HCT116 (cell line): Measurements from ENCODE around the gene GSDMA. TPM values are rescaled to one million over a fixed set of nuclear protein-coding genes. Genes with fewer than 3 reads are reported as not detected.

Source experiments
- ATAC-seq: fragments of 200-7000 bp; cut with Tn5 transposase; 2 replicates; pipeline ENCODE4 v1.9.1; 2020; ENCODE audit warnings: mild to moderate bottlenecking, moderate library complexity
- BruUV-seq: library from RNA; stranded (reverse); fragments of 400-500 nt; replicated peaks from 2 replicates; lab custom pipeline; 2021; lab: Mats Ljungman, UMichigan
- CTCF ChIA-PET: fragments of 300-600 bp; sonication (Branson Sonifier 250); formaldehyde crosslinking; loops from one replicate; lab custom pipeline; 2021; ENCODE audit warnings: antibody characterized with exemption; lab: Charles Lee
- POLR2A ChIA-PET: fragments of 300-600, 350-600 bp; sonication (Branson Sonifier 250); formaldehyde crosslinking; loops from one replicate; lab custom pipeline; 2021; ENCODE audit warnings: antibody characterized with exemption; lab: Charles Lee
- RAD21 ChIA-PET, 2 experiments: fragments of 300-600 bp; sonication (Branson Sonifier 250); formaldehyde crosslinking; loops; one replicate each; lab custom pipeline; 2023; ENCODE audit warnings: low total read pairs in 2 of 2; ENCODE audit not compliant: uncharacterized antibody in 2 of 2, unreplicated experiment in 2 of 2, low non-redundant PET in 1 of 2; lab: Charles Lee
- DNase-seq: peaks from one replicate; pipeline ENCODE4 v3.0.0-alpha.2; 2010; ENCODE audit warnings: low read depth, low spot score
- H2AFZ ChIP-seq: fragments of 200-600 bp; shearing (Covaris generic), sonication (generic); 2 replicates; pipeline ENCODE4 v1.6.1; 2017; ENCODE audit warnings: low read depth, mixed run types, mixed read lengths, antibody characterized with exemption, low read length; ENCODE audit not compliant: poor library complexity, severe bottlenecking
- H3K27ac ChIP-seq: 2 replicates; pipeline ENCODE4 v1.5.1; 2012; ENCODE audit warnings: low read depth, low read length
- H3K27me3 ChIP-seq: fragments of 200-600 bp; sonication (generic); 2 replicates; pipeline ENCODE4 v1.6.1; 2016; ENCODE audit warnings: mixed run types, low read length, mixed read lengths; ENCODE audit not compliant: insufficient read depth
- H3K36me3 ChIP-seq, 2 experiments: fragments of 200-500 bp in 1 of 2; fragments of 200-600 bp in 1 of 2; sonication (Bioruptor generic) in 1 of 2; sonication (generic) in 1 of 2; 2 replicates each; pipeline versions ENCODE4 v1.5.1 to v1.6.1; 2014 to 2016; ENCODE audit warnings: low read length in 2 of 2, inconsistent platforms in 1 of 2, mixed read lengths in 1 of 2, mixed run types in 1 of 2; ENCODE audit not compliant: insufficient read depth in 2 of 2, control insufficient read depth in 1 of 2
- H3K4me1 ChIP-seq, 2 experiments: fragments of 200-600 bp in 1 of 2; sonication (generic) in 1 of 2; 2 replicates each; pipeline versions ENCODE4 v1.5.1 to v1.6.1; 2012 to 2017; ENCODE audit warnings: low read length in 2 of 2, inconsistent platforms in 1 of 2, mild to moderate bottlenecking in 1 of 2, mixed read lengths in 1 of 2, mixed run types in 1 of 2, moderate library complexity in 1 of 2; ENCODE audit not compliant: insufficient read depth in 2 of 2, control insufficient read depth in 1 of 2
- H3K4me2 ChIP-seq: fragments of 200-600 bp; sonication (generic); 2 replicates; pipeline ENCODE4 v1.6.1; 2017; ENCODE audit warnings: mixed run types, low read length, mixed read lengths
- H3K4me3 ChIP-seq, 2 experiments: fragments of 200-600 bp in 1 of 2; sonication (generic) in 1 of 2; replicated peaks in 1 of 2; 2 replicates each; pipeline ENCODE4 v1.5.1; 2011 to 2016; ENCODE audit warnings: low read length in 2 of 2, control low read depth in 1 of 2, low read depth in 1 of 2, mild to moderate bottlenecking in 1 of 2, mixed read lengths in 1 of 2, mixed run types in 1 of 2
- H3K79me2 ChIP-seq: fragments of 200-600 bp; sonication (generic); 2 replicates; pipeline ENCODE4 v1.6.1; 2017; ENCODE audit warnings: mild to moderate bottlenecking, mixed run types, low read length, moderate library complexity, mixed read lengths; ENCODE audit not compliant: insufficient read depth
- H3K9ac ChIP-seq: fragments of 200-600 bp; sonication (generic); 2 replicates; pipeline ENCODE4 v1.6.1; 2016; ENCODE audit warnings: low read length, mixed read lengths
- H3K9me2 ChIP-seq: fragments of 200-600 bp; sonication (generic), shearing (Covaris generic); 2 replicates; pipeline ENCODE4 v1.6.1; 2017; ENCODE audit warnings: mixed run types, mild to moderate bottlenecking, moderate library complexity; ENCODE audit not compliant: insufficient read depth
- H3K9me3 ChIP-seq, 2 experiments: fragments of 200-500 bp in 1 of 2; fragments of 200-600 bp in 1 of 2; sonication (Bioruptor generic) in 1 of 2; sonication (generic) in 1 of 2; 2 replicates each; pipeline ENCODE4 v1.6.1; 2014 to 2017; ENCODE audit warnings: low read length in 2 of 2, mixed read lengths in 2 of 2, inconsistent platforms in 1 of 2, low read depth in 1 of 2, mild to moderate bottlenecking in 1 of 2, mixed run types in 1 of 2, moderate library complexity in 1 of 2; ENCODE audit not compliant: control insufficient read depth in 1 of 2, insufficient read depth in 1 of 2
- H4K20me1 ChIP-seq: fragments of 200-600 bp; sonication (generic), shearing (Covaris generic); 2 replicates; pipeline ENCODE4 v1.6.1; 2017; ENCODE audit warnings: mixed run types, mild to moderate bottlenecking, moderate library complexity; ENCODE audit not compliant: insufficient read depth
- CBX3 ChIP-seq: IDR thresholded peaks from 2 replicates; pipeline ENCODE4 v1.6.1; 2012; ENCODE audit warnings: low read depth
- CEBPB ChIP-seq: IDR thresholded peaks from 2 replicates; pipeline ENCODE4 v1.6.1; 2012; ENCODE audit warnings: low read depth
- ELF1 ChIP-seq: IDR thresholded peaks from 2 replicates; pipeline ENCODE4 v1.6.1; 2012; ENCODE audit warnings: low read depth, borderline replicate concordance
- EZH2phosphoT487 ChIP-seq: fragments of 200-600 bp; IDR thresholded peaks from 2 replicates; pipeline ENCODE4 v1.6.1; 2018; ENCODE audit warnings: antibody characterized with exemption, borderline replicate concordance
- RAD21 ChIP-seq: IDR thresholded peaks from 2 replicates; pipeline ENCODE4 v1.6.1; 2012; ENCODE audit warnings: low read depth, mild to moderate bottlenecking
- SIN3A ChIP-seq: IDR thresholded peaks from 2 replicates; pipeline ENCODE4 v1.6.1; 2012; ENCODE audit warnings: low read depth
- SP1 ChIP-seq: IDR thresholded peaks from 2 replicates; pipeline ENCODE4 v1.6.1; 2012; ENCODE audit warnings: low read depth
- SRF ChIP-seq: IDR thresholded peaks from 2 replicates; pipeline ENCODE4 v1.6.1; 2012; ENCODE audit warnings: low read depth
- YY1 ChIP-seq: IDR thresholded peaks from 2 replicates; pipeline ENCODE4 v1.6.1; 2011; ENCODE audit warnings: low read length, low read depth, moderate library complexity, mild to moderate bottlenecking; ENCODE audit not compliant: insufficient replicate concordance; ENCODE audit errors: extremely low read depth
- ZNF274 ChIP-seq: fragments of 200-500 bp; sonication (Bioruptor generic); IDR thresholded peaks from 2 replicates; pipeline ENCODE4 v1.6.1; 2014; ENCODE audit warnings: mild to moderate bottlenecking, low read depth, low read length, inconsistent platforms
- intact Hi-C: fragments of 100-400 bp; cut with micrococcal nuclease; formaldehyde crosslinking; loops from 2 replicates; pipeline ENCODE4 v1.10.0; 2022
- total RNA-seq: library from RNA; stranded (reverse); gene quantifications from one replicate; pipeline ENCODE4 v1.2.1, GENCODE V29; 2021; ENCODE audit not compliant: unreplicated experiment
- TF ChIP-seq, protein P1 (sequence below): IDR thresholded peaks from 2 replicates; pipeline ENCODE4 v1.6.1; 2012; ENCODE audit warnings: low read depth
- TF ChIP-seq, protein P2 (sequence below), 3 experiments: fragments of 200-600 bp in 1 of 3; sonication (generic) in 1 of 3; IDR thresholded peaks in 2 of 3; conservative IDR thresholded peaks in 1 of 3; 2 replicates each; pipeline ENCODE4 v1.5.1; 2012 to 2017; ENCODE audit warnings: low read depth in 2 of 3, low read length in 2 of 3, antibody characterized with exemption in 1 of 3, borderline replicate concordance in 1 of 3, control low read depth in 1 of 3, mild to moderate bottlenecking in 1 of 3, mixed read lengths in 1 of 3, mixed run types in 1 of 3, moderate library complexity in 1 of 3; ENCODE audit not compliant: insufficient read depth in 1 of 3

The GSDMA gene
- total RNA-seq, 1 experiment from 2014 or later, result not detected

DNA sequence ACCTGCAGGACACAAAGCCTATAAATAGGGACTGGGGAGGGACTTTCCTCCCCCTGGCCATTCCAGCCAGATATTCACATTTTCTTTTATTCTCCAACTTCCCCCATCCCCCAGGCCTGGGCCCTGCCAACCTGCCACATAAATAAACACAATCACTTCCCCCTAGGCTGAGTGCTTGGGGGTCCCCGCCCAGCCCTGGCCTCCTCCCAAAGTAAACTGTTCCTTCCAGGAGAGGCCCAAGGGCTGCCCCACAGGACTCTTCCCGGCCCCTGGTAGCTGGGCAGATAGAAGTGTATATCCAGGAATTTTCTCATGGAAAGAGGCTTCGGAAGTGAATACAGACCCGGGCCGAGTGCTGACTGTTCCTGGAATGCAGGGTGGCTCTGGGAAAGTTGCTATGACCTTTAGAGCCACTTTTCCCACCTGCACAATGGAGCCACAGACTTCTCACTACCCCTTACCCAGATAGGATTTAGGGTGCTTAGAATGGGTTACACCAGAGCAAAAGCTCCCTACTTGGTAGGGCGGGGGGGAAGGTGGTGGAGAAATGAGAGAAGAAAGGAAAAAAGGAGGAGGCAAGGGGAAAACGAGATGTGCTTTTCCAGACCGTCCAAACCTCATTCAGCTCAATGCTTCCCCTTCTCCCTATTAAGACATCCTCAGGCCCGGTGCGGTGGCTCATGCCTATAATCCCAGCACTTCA, 60.9 kb downstream of the GSDMA start (continued):
- TF ChIP-seq, protein P1, sequence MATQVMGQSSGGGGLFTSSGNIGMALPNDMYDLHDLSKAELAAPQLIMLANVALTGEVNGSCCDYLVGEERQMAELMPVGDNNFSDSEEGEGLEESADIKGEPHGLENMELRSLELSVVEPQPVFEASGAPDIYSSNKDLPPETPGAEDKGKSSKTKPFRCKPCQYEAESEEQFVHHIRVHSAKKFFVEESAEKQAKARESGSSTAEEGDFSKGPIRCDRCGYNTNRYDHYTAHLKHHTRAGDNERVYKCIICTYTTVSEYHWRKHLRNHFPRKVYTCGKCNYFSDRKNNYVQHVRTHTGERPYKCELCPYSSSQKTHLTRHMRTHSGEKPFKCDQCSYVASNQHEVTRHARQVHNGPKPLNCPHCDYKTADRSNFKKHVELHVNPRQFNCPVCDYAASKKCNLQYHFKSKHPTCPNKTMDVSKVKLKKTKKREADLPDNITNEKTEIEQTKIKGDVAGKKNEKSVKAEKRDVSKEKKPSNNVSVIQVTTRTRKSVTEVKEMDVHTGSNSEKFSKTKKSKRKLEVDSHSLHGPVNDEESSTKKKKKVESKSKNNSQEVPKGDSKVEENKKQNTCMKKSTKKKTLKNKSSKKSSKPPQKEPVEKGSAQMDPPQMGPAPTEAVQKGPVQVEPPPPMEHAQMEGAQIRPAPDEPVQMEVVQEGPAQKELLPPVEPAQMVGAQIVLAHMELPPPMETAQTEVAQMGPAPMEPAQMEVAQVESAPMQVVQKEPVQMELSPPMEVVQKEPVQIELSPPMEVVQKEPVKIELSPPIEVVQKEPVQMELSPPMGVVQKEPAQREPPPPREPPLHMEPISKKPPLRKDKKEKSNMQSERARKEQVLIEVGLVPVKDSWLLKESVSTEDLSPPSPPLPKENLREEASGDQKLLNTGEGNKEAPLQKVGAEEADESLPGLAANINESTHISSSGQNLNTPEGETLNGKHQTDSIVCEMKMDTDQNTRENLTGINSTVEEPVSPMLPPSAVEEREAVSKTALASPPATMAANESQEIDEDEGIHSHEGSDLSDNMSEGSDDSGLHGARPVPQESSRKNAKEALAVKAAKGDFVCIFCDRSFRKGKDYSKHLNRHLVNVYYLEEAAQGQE, result no peak
- TF ChIP-seq, protein P2, sequence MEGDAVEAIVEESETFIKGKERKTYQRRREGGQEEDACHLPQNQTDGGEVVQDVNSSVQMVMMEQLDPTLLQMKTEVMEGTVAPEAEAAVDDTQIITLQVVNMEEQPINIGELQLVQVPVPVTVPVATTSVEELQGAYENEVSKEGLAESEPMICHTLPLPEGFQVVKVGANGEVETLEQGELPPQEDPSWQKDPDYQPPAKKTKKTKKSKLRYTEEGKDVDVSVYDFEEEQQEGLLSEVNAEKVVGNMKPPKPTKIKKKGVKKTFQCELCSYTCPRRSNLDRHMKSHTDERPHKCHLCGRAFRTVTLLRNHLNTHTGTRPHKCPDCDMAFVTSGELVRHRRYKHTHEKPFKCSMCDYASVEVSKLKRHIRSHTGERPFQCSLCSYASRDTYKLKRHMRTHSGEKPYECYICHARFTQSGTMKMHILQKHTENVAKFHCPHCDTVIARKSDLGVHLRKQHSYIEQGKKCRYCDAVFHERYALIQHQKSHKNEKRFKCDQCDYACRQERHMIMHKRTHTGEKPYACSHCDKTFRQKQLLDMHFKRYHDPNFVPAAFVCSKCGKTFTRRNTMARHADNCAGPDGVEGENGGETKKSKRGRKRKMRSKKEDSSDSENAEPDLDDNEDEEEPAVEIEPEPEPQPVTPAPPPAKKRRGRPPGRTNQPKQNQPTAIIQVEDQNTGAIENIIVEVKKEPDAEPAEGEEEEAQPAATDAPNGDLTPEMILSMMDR (IDR thresholded peaks at IDR 0.05 in 2 of 3, conservative IDR thresholded peaks at IDR 0.05 in 1 of 3; ENCODE audit: borderline replicate concordance in 1 of 3, insufficient read depth in 1 of 3, low read depth in 2 of 3, low read length in 2 of 3), result no peak

DNA sequence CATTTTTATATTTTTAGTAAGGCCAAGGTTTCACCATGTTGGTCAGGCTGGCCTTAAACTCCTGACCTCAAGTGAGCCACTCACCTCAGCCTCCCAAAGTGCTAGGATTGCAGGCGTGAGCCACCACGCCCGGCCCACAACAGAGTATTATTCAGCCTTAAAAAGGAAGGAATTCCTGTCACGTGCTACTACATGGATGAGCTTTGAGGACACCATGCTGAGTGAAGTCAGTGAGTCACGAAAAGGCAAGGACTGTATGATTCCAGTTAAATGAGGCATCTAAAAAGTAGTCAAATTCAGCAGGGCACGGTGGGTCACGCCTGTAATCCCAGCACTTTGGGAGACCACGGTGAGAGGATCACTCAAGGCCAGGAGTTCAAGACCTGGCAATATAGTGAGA, 62.1 kb downstream of the GSDMA start:
- Histone ChIP-seq H3K4me2 (no peak overlapping the region), H3K4me1 (peaks cover 2 to 22% of the 10 kb centered on the region in 2 experiments; a peak in 2 of 4 replicates), H2AFZ (no peak overlapping the region), H3K4me3 (no peak overlapping the region), H3K9me2 (no peaks in the 10 kb centered on the region), H3K79me2 (no peaks in the 10 kb centered on the region), H3K27ac (no peak overlapping the region), H4K20me1 (no peaks in the 10 kb centered on the region), H3K36me3 (peaks cover 15 to 44% of the 10 kb centered on the region in 2 experiments; a peak in 3 of 4 replicates), H3K9ac (no peak overlapping the region), H3K27me3 (no peaks in the 10 kb centered on the region), H3K9me3 (no peaks in the 10 kb centered on the region)
- ChIA-PET POLR2A (interaction anchor here (1.3 to 1.4 kb wide), 2 partner anchors 9 to 81 kb away, joined by 3 read pairs; partner anchors contain the start of gene CSF3), RAD21 (no interaction called here), CTCF (interaction anchor here (1.0 kb wide), 1 partner anchor 10 kb away, joined by 3 read pairs; no protein-coding TSS in a partner anchor)
- no TSS peak for BruUV-seq
- DNase-seq, result no peak
- intact Hi-C loops, result loop anchor here (5.0 kb wide), 1 partner anchor 62 kb away; no protein-coding TSS in a partner anchor
- ATAC-seq, result no peak
- no peak for TF ChIP-seq YY1
- no peak for TF ChIP-seq SIN3A
- no peak for TF ChIP-seq CEBPB
- no peak for TF ChIP-seq ZNF274
- no peak for TF ChIP-seq EZH2phosphoT487
- no peak for TF ChIP-seq SP1
- TF ChIP-seq, protein P1, result no peak
- no peak for TF ChIP-seq RAD21
- TF ChIP-seq ELF1, result no peak
- no peak for TF ChIP-seq CBX3
- no peak for TF ChIP-seq SRF
